ENCODE data around the gene KRTAP5-9. TPM values are rescaled to one million over a fixed set of nuclear protein-coding genes. Genes with fewer than 3 reads are reported as not detected.

Gene KRTAP5-9, protein sequence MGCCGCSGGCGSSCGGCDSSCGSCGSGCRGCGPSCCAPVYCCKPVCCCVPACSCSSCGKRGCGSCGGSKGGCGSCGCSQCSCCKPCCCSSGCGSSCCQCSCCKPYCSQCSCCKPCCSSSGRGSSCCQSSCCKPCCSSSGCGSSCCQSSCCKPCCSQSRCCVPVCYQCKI
- total RNA-seq, result 0.20 to 0.36 TPM in 2 of 3 replicates, not detected in the other
- long read RNA-seq, result 0 reads

DNA sequence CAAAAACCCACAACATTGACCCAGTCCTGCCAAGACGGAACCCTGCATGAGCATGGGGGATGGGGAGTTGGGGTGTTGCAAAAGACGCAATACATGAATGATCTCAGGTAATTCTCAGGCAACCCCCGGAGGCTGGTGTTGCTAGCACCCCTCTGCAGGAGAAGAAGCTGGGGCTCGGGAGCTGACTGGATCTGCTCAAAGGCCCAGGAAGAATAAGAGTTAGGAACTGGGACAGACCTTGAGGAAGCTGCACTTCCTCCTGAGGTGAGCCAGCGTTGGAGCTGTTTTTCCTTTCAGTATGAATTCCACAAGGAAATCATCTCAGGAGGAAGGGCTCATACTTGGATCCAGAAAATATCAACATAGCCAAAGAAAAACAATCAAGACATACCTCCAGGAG is at the start of gene KRTAP5-9:
KRTAP5-9 (plus strand) TSS at position 301 of the 400 bp plus-strand sequence. CDS start 238 bp downstream, outside the sequence.
- peaks cover 27% of the 10 kb centered on the region for H3K27me3 Mint-ChIP-seq (ENCODE audit: low read depth)
- H3K4me3 Mint-ChIP-seq (ENCODE audit: unreplicated experiment), result no peak within 1 kb of the TSS
- no peak within 1 kb of the TSS for H3K27ac Mint-ChIP-seq (ENCODE audit: unreplicated experiment)
- DNase-seq (ENCODE audit: low spot score), result no peak
- peaks cover 1% of the 10 kb centered on the region for H3K36me3 Mint-ChIP-seq (ENCODE audit: low read depth)
- no peaks in the 10 kb centered on the region for H3K4me1 Mint-ChIP-seq (ENCODE audit: low read depth)
- TF ChIP-seq, protein P1, sequence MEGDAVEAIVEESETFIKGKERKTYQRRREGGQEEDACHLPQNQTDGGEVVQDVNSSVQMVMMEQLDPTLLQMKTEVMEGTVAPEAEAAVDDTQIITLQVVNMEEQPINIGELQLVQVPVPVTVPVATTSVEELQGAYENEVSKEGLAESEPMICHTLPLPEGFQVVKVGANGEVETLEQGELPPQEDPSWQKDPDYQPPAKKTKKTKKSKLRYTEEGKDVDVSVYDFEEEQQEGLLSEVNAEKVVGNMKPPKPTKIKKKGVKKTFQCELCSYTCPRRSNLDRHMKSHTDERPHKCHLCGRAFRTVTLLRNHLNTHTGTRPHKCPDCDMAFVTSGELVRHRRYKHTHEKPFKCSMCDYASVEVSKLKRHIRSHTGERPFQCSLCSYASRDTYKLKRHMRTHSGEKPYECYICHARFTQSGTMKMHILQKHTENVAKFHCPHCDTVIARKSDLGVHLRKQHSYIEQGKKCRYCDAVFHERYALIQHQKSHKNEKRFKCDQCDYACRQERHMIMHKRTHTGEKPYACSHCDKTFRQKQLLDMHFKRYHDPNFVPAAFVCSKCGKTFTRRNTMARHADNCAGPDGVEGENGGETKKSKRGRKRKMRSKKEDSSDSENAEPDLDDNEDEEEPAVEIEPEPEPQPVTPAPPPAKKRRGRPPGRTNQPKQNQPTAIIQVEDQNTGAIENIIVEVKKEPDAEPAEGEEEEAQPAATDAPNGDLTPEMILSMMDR (IDR thresholded peaks at IDR 0.05), result no peak
- H3K9me3 Mint-ChIP-seq (ENCODE audit: low read depth), result peaks cover 6% of the 10 kb centered on the region

DNA sequence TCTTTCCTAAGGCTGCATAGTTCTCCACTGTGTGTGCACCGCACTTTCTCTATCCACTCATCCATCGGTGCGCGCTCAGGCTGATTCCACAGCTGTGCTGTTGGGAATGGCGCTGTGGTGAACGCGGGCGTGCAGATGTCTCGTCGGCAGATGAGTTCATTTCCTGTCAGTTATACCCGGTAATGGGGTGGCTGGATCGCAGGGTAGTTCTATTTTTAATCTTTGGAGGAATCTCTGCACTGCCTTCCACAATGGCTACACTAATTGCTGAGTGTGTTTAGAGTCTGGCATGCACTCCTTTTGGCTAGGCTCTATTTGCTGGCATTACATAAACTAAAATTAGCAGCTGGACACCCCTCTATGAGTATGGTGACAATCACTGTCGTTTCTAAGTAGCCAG is 49.1 kb upstream of the KRTAP5-9 start:
- peaks cover 6% of the 10 kb centered on the region for H3K4me1 Mint-ChIP-seq (ENCODE audit: low read depth)
- peak; percentile 34 for DNase-seq (ENCODE audit: low spot score)
- H3K9me3 Mint-ChIP-seq (ENCODE audit: low read depth), result peaks cover 3% of the 10 kb centered on the region
- peaks cover 46% of the 10 kb centered on the region for H3K36me3 Mint-ChIP-seq (ENCODE audit: low read depth)
- H3K27ac Mint-ChIP-seq (ENCODE audit: unreplicated experiment), result no peak overlapping the region
- H3K4me3 Mint-ChIP-seq (ENCODE audit: unreplicated experiment), result no peak overlapping the region
- no peaks in the 10 kb centered on the region for H3K27me3 Mint-ChIP-seq (ENCODE audit: low read depth)
- TF ChIP-seq, protein P1 (IDR thresholded peaks at IDR 0.05), result no peak

DNA sequence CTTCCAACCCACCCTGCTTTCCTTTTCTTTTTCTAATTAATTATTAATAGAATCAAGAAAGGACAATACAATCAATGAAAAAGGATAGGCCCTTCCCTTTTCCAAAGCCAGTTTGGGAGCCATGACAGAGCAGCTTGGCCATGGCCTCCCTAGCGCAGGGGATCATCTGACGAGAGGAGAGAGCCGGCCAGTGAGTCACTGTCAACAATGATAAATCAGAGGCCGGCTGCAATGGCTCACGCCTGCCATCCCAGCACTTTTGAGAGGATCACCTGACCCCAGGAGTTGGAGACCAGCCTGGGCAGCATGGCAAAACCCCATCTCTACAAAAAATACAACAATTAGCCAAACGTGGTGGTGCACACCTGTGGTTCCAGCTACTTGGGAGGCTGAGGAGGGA is 48.7 kb upstream of the KRTAP5-9 start:
- Mint-ChIP-seq H3K4me1 (ENCODE audit: low read depth) (peaks cover 7% of the 10 kb centered on the region), H3K27me3 (ENCODE audit: low read depth) (no peaks in the 10 kb centered on the region), H3K36me3 (ENCODE audit: low read depth) (peaks cover 43% of the 10 kb centered on the region), H3K9me3 (ENCODE audit: low read depth) (peaks cover 3% of the 10 kb centered on the region), H3K4me3 (ENCODE audit: unreplicated experiment) (no peak overlapping the region), H3K27ac (ENCODE audit: unreplicated experiment) (no peak overlapping the region)
- peak; percentile 51 for DNase-seq (ENCODE audit: low spot score)
- TF ChIP-seq, protein P1 (IDR thresholded peaks at IDR 0.05), result no peak

DNA sequence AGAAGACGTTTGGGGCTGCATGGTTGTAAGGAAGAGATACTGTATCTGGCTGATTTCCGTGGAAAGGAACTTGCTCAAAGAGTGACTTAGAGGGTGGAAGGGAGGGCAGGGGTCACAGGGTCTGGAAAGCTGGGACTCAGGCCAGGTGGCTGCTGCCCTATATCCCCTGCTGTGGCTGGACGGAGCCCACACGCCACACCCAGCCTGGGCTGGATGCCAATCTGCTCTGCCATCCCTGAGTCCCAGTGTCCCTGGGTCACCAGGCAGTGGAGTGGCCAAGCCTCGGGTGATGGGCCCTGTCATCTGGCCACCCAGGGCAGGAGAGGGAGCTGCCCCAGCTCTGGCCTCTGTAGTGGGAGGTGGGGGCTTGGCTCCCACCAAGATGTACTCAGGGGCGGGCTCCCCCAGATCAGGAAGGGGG is 47.6 kb upstream of the KRTAP5-9 start:
- Mint-ChIP-seq H3K27ac (ENCODE audit: unreplicated experiment) (no peak overlapping the region), H3K9me3 (ENCODE audit: low read depth) (peaks cover 3% of the 10 kb centered on the region), H3K27me3 (ENCODE audit: low read depth) (no peaks in the 10 kb centered on the region), H3K4me1 (ENCODE audit: low read depth) (peaks cover 9% of the 10 kb centered on the region), H3K36me3 (ENCODE audit: low read depth) (peaks cover 35% of the 10 kb centered on the region), H3K4me3 (ENCODE audit: unreplicated experiment) (no peak overlapping the region)
- TF ChIP-seq, protein P1 (IDR thresholded peaks at IDR 0.05), result no peak
- DNase-seq (ENCODE audit: low spot score), result peak; percentile 77

DNA sequence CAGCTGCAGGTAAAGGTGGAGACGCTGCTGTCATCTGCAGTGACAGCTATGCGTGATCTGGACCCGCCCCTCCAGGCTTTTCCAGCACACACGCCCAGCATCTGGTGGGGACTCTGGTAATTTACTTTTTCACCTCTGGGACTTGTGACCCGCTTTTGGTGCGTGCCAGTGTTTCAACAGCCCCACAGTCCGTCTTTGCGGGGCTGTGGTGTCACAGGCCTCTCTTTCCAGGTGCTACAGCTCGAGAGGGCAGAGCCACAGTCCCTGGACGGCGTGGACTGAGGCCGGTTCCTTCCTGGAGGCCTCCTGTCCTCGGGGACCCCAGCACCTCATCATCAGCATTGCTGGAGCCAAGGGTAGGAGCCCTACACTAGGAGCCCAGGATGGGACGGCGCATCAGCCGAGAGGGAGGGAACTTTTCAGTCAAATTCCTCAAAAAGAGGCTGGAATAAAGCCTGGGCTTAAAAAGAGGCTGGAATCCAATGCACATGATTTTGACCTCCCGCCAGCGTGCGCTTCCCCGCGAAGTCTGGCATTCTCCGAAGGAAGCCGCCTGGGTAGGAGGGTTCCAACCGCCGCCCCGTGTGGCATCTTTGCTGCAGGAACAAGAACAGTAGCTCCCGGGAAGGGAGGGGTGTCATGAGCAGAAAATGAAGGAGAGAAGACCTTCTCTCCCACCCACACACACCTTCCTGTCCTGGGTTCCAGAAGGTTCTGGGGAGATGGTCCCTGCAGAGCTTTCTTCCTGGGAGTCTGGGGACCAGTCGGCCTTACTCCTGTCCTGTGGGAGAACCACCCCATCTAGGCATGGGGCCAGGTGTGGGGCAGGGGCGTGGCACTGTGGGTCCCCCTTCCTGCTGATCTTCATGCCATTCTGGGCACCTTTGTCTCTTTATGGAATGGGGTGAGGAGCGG is 46.9 kb upstream of the KRTAP5-9 start:
- H3K4me1 Mint-ChIP-seq (ENCODE audit: low read depth), result peaks cover 9% of the 10 kb centered on the region
- no peaks in the 10 kb centered on the region for H3K27me3 Mint-ChIP-seq (ENCODE audit: low read depth)
- H3K27ac Mint-ChIP-seq (ENCODE audit: unreplicated experiment), result no peak overlapping the region
- TF ChIP-seq, protein P1 (IDR thresholded peaks at IDR 0.05), result no peak
- no peak overlapping the region for H3K4me3 Mint-ChIP-seq (ENCODE audit: unreplicated experiment)
- H3K9me3 Mint-ChIP-seq (ENCODE audit: low read depth), result peaks cover 3% of the 10 kb centered on the region
- peak; percentile 68 for DNase-seq (ENCODE audit: low spot score)
- H3K36me3 Mint-ChIP-seq (ENCODE audit: low read depth), result peaks cover 39% of the 10 kb centered on the region

All from chondrocyte (in vitro differentiated cells).